OCI-LY1 (cell line): ENCODE results near the gene ABHD6.
"Not testable (repeated sequence)": the region's sequence is repeated elsewhere in the genome, so short reads cannot be mapped to it uniquely, and the experiment has no call there.

ENCODE experiments used
- H2AFZ ChIP-seq: fragments of 200-600 bp; sonication (generic), shearing (Covaris generic); 2 replicates; pipeline ENCODE4 v1.6.0; 2014; ENCODE audit warnings: antibody characterized with exemption, mild to moderate bottlenecking, low read length
- H3F3A ChIP-seq: fragments of 200-600 bp; sonication (generic), shearing (Covaris generic); 2 replicates; pipeline ENCODE4 v1.6.0; 2014; ENCODE audit warnings: mild to moderate bottlenecking, antibody characterized with exemption, low read length, moderate library complexity; ENCODE audit not compliant: insufficient read depth
- H3K27ac ChIP-seq: fragments of 200-600 bp; sonication (generic); 2 replicates; pipeline ENCODE4 v1.5.1; 2014; ENCODE audit warnings: low read length, mixed run types, mild to moderate bottlenecking, low read depth; ENCODE audit not compliant: poor library complexity, severe bottlenecking
- H3K27me3 ChIP-seq: fragments of 200-600 bp; sonication (generic); 2 replicates; pipeline ENCODE4 v1.6.0; 2014; ENCODE audit warnings: antibody characterized with exemption, mild to moderate bottlenecking, low read length, moderate library complexity; ENCODE audit not compliant: insufficient read depth
- H3K36me3 ChIP-seq: fragments of 200-600 bp; sonication (generic); 2 replicates; pipeline ENCODE4 v1.6.1; 2014; ENCODE audit warnings: mild to moderate bottlenecking, antibody characterized with exemption, low read length, moderate library complexity, mixed read lengths; ENCODE audit not compliant: insufficient read depth
- H3K4me1 ChIP-seq: fragments of 200-600 bp; sonication (generic); 2 replicates; pipeline ENCODE4 v1.5.1; 2014; ENCODE audit warnings: mild to moderate bottlenecking, low read length, moderate library complexity; ENCODE audit not compliant: insufficient read depth, severe bottlenecking
- H3K4me2 ChIP-seq: fragments of 200-600 bp; sonication (generic), shearing (Covaris generic); 2 replicates; pipeline ENCODE4 v1.6.1; 2014; ENCODE audit warnings: low read length
- H3K4me3 ChIP-seq: fragments of 200-600 bp; sonication (generic); 2 replicates; pipeline ENCODE4 v1.5.1; 2014; ENCODE audit warnings: low read length, low read depth, mild to moderate bottlenecking, mixed read lengths; ENCODE audit not compliant: poor library complexity, severe bottlenecking
- H3K79me2 ChIP-seq: fragments of 200-600 bp; shearing (Covaris generic); 2 replicates; pipeline ENCODE4 v1.6.1; 2016; ENCODE audit warnings: mixed run types, low read length, mixed read lengths; ENCODE audit not compliant: insufficient read depth
- H3K9ac ChIP-seq: fragments of 200-600 bp; sonication (generic), shearing (Covaris generic); 2 replicates; pipeline ENCODE4 v1.6.1; 2014; ENCODE audit warnings: mild to moderate bottlenecking, low read length, mixed read lengths
- H3K9me2 ChIP-seq: fragments of 200-600 bp; sonication (generic), shearing (Covaris generic); 2 replicates; pipeline ENCODE4 v1.6.1; 2014; ENCODE audit warnings: low read depth, mild to moderate bottlenecking, low read length, mixed read lengths
- H3K9me3 ChIP-seq: fragments of 200-600 bp; shearing (Covaris generic); 2 replicates; pipeline ENCODE4 v1.6.1; 2014; ENCODE audit warnings: low read length, mixed read lengths
- H4K20me1 ChIP-seq: fragments of 200-600 bp; sonication (generic), shearing (Covaris generic); 2 replicates; pipeline ENCODE4 v1.6.0; 2016; ENCODE audit warnings: mild to moderate bottlenecking, low read length; ENCODE audit not compliant: insufficient read depth
- CTCF ChIP-seq: fragments of 200-600 bp; sonication (generic), shearing (Covaris generic); IDR thresholded peaks from 2 replicates; pipeline ENCODE4 v1.5.1; 2017; ENCODE audit warnings: mild to moderate bottlenecking, antibody characterized with exemption, low read length, moderate library complexity, mixed read lengths
- EZH2 ChIP-seq: fragments of 200-600 bp; sonication (generic), shearing (Covaris generic); IDR thresholded peaks from 2 replicates; pipeline ENCODE4 v1.8.0; 2017; ENCODE audit warnings: borderline replicate concordance, mixed run types, mild to moderate bottlenecking, antibody characterized with exemption, low read length, moderate library complexity, mixed read lengths

Gene ABHD6

GRCh38 chr3:58222161-58222724 is 15.3 kb upstream of the ABHD6 start:
- H2AFZ ChIP-seq = no peak overlapping the region
- no peaks in the 10 kb centered on the region for H3K9me2 ChIP-seq
- no peak overlapping the region for H3K4me3 ChIP-seq
- TF ChIP-seq EZH2 (no peak), CTCF (no peak)
- peaks cover 5% of the 10 kb centered on the region for H3K4me1 ChIP-seq
- H3F3A ChIP-seq = no peaks in the 10 kb centered on the region
- no peaks in the 10 kb centered on the region for H3K9me3 ChIP-seq
- no peaks in the 10 kb centered on the region for H4K20me1 ChIP-seq
- no peaks in the 10 kb centered on the region for H3K79me2 ChIP-seq
- H3K9ac ChIP-seq = no peak overlapping the region
- no peak overlapping the region for H3K27ac ChIP-seq
- no peak overlapping the region for H3K4me2 ChIP-seq
- H3K36me3 ChIP-seq = no peaks in the 10 kb centered on the region
- H3K27me3 ChIP-seq = 0 out of 2 replicates have a peak, but pooled peaks cover 6% of the 10 kb centered on the region

- H4K20me1 ChIP-seq = no peaks in the 10 kb centered on the region
- no peaks in the 10 kb centered on the region for H3F3A ChIP-seq
- no peak overlapping the region for H3K4me2 ChIP-seq
- H3K9ac ChIP-seq = no peak overlapping the region
- no peak for TF ChIP-seq EZH2
- no peak for TF ChIP-seq CTCF
- H3K9me3 ChIP-seq = no peaks in the 10 kb centered on the region
- no peak overlapping the region for H2AFZ ChIP-seq
- no peak overlapping the region for H3K4me3 ChIP-seq
- H3K27me3 ChIP-seq = 0 out of 2 replicates have a peak, but pooled peaks cover 6% of the 10 kb centered on the region
- no peak overlapping the region for H3K27ac ChIP-seq
- no peaks in the 10 kb centered on the region for H3K79me2 ChIP-seq
- H3K9me2 ChIP-seq = no peaks in the 10 kb centered on the region
- no peaks in the 10 kb centered on the region for H3K4me1 ChIP-seq
- H3K36me3 ChIP-seq = no peaks in the 10 kb centered on the region
Observed at GRCh38 chr3:58223855-58224254, 13.7 kb upstream of the ABHD6 start.

- H2AFZ ChIP-seq, H3K9me3 ChIP-seq, H3K79me2 ChIP-seq, H3K4me3 ChIP-seq, H3F3A ChIP-seq, H3K36me3 ChIP-seq, H3K9me2 ChIP-seq, H3K27me3 ChIP-seq, H3K4me2 ChIP-seq, H3K9ac ChIP-seq, H4K20me1 ChIP-seq, H3K27ac ChIP-seq, H3K4me1 ChIP-seq: not testable (repeated sequence)
Observed at GRCh38 chr3:58227933-58228332, 9.7 kb upstream of the ABHD6 start.

GRCh38 chr3:58230876-58231552 is 6.6 kb upstream of the ABHD6 start:
- H3K9ac ChIP-seq = no peak overlapping the region
- TF ChIP-seq EZH2 (no peak), CTCF (no peak)
- no peak overlapping the region for H3K4me2 ChIP-seq
- H4K20me1 ChIP-seq = no peaks in the 10 kb centered on the region
- H3K9me3 ChIP-seq = no peaks in the 10 kb centered on the region
- H3K27ac ChIP-seq = no peak overlapping the region
- H2AFZ ChIP-seq = no peak overlapping the region
- no peaks in the 10 kb centered on the region for H3K9me2 ChIP-seq
- H3K36me3 ChIP-seq = no peaks in the 10 kb centered on the region
- H3K4me1 ChIP-seq = no peaks in the 10 kb centered on the region
- no peak overlapping the region for H3K4me3 ChIP-seq
- no peaks in the 10 kb centered on the region for H3F3A ChIP-seq
- H3K27me3 ChIP-seq = no peaks in the 10 kb centered on the region; the same call in 1 of the 2 replicates
- no peaks in the 10 kb centered on the region for H3K79me2 ChIP-seq
